ENCODE results near the gene R3HDM2. TPM values are rescaled to one million over a fixed set of nuclear protein-coding genes. Genes with fewer than 3 reads are reported as not detected.

The R3HDM2 gene
- total and polyA plus RNA-seq, 2 of the 13 experiments (the other 11 are each of a cell fraction or from before 2014, with no cell fraction given) = 11.1 to 23.5 TPM

- TF ChIP-seq HNRNPLL (IDR thresholded peaks at IDR 0.05; ENCODE audit: low read depth, low read length, poor library complexity, severe bottlenecking) = peak; percentile 85
- no peak for TF ChIP-seq ATF7 (IDR thresholded peaks at IDR 0.05)
- TF ChIP-seq ATF7 (CRISPR knock-in tag; IDR thresholded peaks at IDR 0.05) = no peak
- no peak for TF ChIP-seq TSC22D2 (CRISPR knock-in tag; IDR thresholded peaks at IDR 0.05; ENCODE audit: borderline replicate concordance)
- TF ChIP-seq CENPT (CRISPR knock-in tag; IDR thresholded peaks at IDR 0.05; ENCODE audit: low read depth) = no peak
- TF ChIP-seq ZIK1 (CRISPR knock-in tag; IDR thresholded peaks at IDR 0.05; ENCODE audit: borderline replicate concordance, low read depth) = no peak
- TF ChIP-seq ASH2L (IDR thresholded peaks at IDR 0.05; ENCODE audit: insufficient read length, low read depth, low read length) = no peak
- TF ChIP-seq ZNF264 (CRISPR knock-in tag; IDR thresholded peaks at IDR 0.05) = no peak
- TF ChIP-seq NR1H2 (CRISPR knock-in tag; IDR thresholded peaks at IDR 0.05; ENCODE audit: borderline replicate concordance, low read depth) = no peak
- 0 out of 2 replicates have a peak, but pooled peaks have one; percentile 22 for TF ChIP-seq NR2C2 (CRISPR knock-in tag; IDR thresholded peaks at IDR 0.05; ENCODE audit: borderline replicate concordance)
- no peak for TF ChIP-seq NFE2 (CRISPR knock-in tag; IDR thresholded peaks at IDR 0.05)
- no peak for TF ChIP-seq ZNF318 (CRISPR knock-in tag; IDR thresholded peaks at IDR 0.05)
- TF ChIP-seq MXI1 (IDR thresholded peaks at IDR 0.05; ENCODE audit: borderline replicate concordance, low read depth, low read length) = peak; percentile 11; the same call in 1 of the 3 replicates
- TF ChIP-seq ZUFSP (CRISPR knock-in tag; IDR thresholded peaks at IDR 0.05; ENCODE audit: borderline replicate concordance) = no peak
- no peak for TF ChIP-seq SMAD9 (CRISPR knock-in tag; IDR thresholded peaks at IDR 0.05)
- TF ChIP-seq TEF (CRISPR knock-in tag; IDR thresholded peaks at IDR 0.05) = no peak
Measured at GRCh38 chr12:57235017-57235727, 195.7 kb downstream of the R3HDM2 start (continued).
